Right lobe of liver (tissue), 6 donors: ENCODE data around the gene DHDDS. TPM values are rescaled to one million over a fixed set of nuclear protein-coding genes. Genes with fewer than 3 reads are reported as not detected.

ENCODE experiments used
- ATAC-seq, 4 donors: fragments of 200-7000 bp; cut with Tn5 transposase; one replicate each; pipeline ENCODE4 v1.9.1; 2020; ENCODE audit warnings: mild to moderate bottlenecking in 4 of 4, moderate library complexity in 4 of 4
- DNase-seq, 3 donors: peaks; one replicate each; pipeline ENCODE4 v3.0.0-alpha.2; 2020
- H3K27ac ChIP-seq, 3 donors: fragments of 200-600 bp; one replicate each; pipeline ENCODE4 v1.8.0; 2022
- H3K27me3 ChIP-seq, 2 donors: fragments of 200-600 bp; one replicate each; pipeline ENCODE4 v1.8.0; 2022
- H3K36me3 ChIP-seq, 4 donors: fragments of 200-600 bp; sonication (generic) in 1 of 4; one replicate each; pipeline versions ENCODE4 v1.5.1 to v1.8.0; 2017 to 2022; ENCODE audit warnings: control low read depth in 1 of 4
- H3K4me1 ChIP-seq, 4 donors: fragments of 200-600 bp; sonication (generic) in 1 of 4; one replicate each; pipeline versions ENCODE4 v1.5.1 to v1.8.0; 2017 to 2022; ENCODE audit warnings: control low read depth in 1 of 4
- H3K4me3 ChIP-seq, 3 donors: fragments of 200-600 bp; one replicate each; pipeline ENCODE4 v1.8.0; 2022
- H3K9me3 ChIP-seq, 4 donors: fragments of 200-600 bp; sonication (generic) in 1 of 4; one replicate each; pipeline versions ENCODE4 v1.5.1 to v1.8.0; 2017 to 2022; ENCODE audit warnings: control low read depth in 1 of 4
- CTCF ChIP-seq, 4 donors: fragments of 200-600 bp in 3 of 4; fragments of 450-650 bp in 1 of 4; IDR thresholded peaks; one replicate each; pipeline versions ENCODE4 v1.5.1 to v1.8.0; 2016 to 2022; ENCODE audit warnings: antibody characterized with exemption in 4 of 4, mild to moderate bottlenecking in 2 of 4
- POLR2A ChIP-seq: fragments of 450-650 bp; IDR thresholded peaks from one replicate; pipeline ENCODE4 v1.6.1; 2017; ENCODE audit warnings: antibody characterized with exemption, mild to moderate bottlenecking
- WGBS: methylation state at CpG from one replicate; pipeline ENCODE4 v1.1.6; 2018; ENCODE audit warnings: low coverage, low lambda C conversion rate; ENCODE audit not compliant: insufficient coverage; ENCODE audit errors: missing lambda C conversion rate; 5-methylcytosine and 5-hydroxymethylcytosine counted together
- intact Hi-C, 2 donors: fragments of 100-400 bp; cut with DNase I; formaldehyde crosslinking; loops; one replicate each; pipeline versions ENCODE4 v1.11.2 to v1.14.1; 2022
- total RNA-seq, 6 experiments: library from RNA; depleted of rRNA in 2 of 6; stranded (reverse); fragments of >200 nt in 2 of 6; fragmentation: NEBNext Ultra II Directional in 3 of 6; extraction: Animal tissue kit (Norgen Biotek cat#: 25700) in 3 of 6; gene quantifications; one replicate each; pipeline versions ENCODE4 v1.1.0 to v1.2.4, GENCODE V29; 2016 to 2023
- donor health status: DM: no; HTN: yes; CAD: no.
- donor health status: DM: no; HTN: no; CAD: no.
- donor health status: DM: no; HTN: no; CAD: no.
- donor health status: DM: no; HTN: yes; CAD: no.
- donor health status: DM: no; HTN: yes; CAD: no.

DHDDS gene
- total RNA-seq, 6 experiments from 2014 or later = 20.0 to 48.6 (median 24.9) TPM

DNA sequence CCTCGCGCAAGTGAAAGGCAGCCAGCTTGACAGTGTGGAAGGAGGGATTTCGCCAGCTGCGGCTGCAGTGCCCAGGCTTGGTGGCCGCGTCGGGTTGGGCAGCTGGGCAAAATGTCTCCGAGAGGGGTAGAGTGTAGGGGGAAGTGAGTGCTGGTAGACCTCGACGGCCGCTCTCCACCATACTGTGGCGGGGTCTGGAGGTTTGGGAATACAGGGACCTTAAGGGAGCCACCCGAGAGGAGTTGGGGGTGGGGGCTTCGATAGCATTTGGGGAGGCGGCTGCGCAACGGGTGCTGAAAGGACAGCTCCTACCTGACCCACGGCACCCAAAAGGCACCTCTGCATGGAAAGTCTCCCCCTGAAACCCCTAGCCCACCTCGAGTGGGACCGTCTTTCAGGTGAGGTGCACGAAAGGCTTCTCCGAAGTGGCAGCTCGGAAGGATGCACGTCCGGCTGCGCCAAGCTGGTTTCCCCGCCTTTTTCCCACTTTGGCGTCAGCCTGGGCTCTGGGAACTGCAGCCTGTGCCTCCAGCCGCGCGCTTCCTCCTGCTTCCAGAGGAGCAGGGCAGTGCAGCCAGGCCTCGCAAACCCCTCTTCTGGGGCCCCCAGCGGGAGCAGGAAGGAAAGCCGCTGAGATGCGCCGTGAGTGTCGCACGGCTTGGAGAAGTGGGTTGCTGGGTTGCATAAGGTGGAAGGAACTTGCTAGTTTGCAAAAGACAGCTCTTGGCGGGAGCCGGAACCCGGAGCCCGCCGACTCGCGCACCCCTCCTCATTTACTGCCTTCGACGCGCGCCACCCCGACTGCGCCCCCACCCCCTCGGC lies 39.6 kb downstream of the DHDDS start:
- Histone ChIP-seq H3K4me1 (peaks cover 0 to 34% (median 4%) of the 10 kb centered on the region in 4 donors), H3K27me3 (no peaks in the 10 kb centered on the region), H3K36me3 (peaks cover 0 to 36% (median 3%) of the 10 kb centered on the region in 4 donors), H3K4me3 (peak overlapping the region; percentile 87 to 99 (median 98)), H3K9me3 (no peaks in the 10 kb centered on the region), H3K27ac (peak overlapping the region; percentile 99 to 100 (median 100))
- TF ChIP-seq POLR2A (no peak), CTCF (IDR thresholded peaks at IDR 0.05) (no peak)
- ATAC-seq (peak; percentile 24 to 37 (median 32)), DNase-seq (peak; percentile 72 to 81 (median 73))
- 0% methylated on average over 12 of the region's 52 CpGs for WGBS
- intact Hi-C loops = no loop called here

DNA sequence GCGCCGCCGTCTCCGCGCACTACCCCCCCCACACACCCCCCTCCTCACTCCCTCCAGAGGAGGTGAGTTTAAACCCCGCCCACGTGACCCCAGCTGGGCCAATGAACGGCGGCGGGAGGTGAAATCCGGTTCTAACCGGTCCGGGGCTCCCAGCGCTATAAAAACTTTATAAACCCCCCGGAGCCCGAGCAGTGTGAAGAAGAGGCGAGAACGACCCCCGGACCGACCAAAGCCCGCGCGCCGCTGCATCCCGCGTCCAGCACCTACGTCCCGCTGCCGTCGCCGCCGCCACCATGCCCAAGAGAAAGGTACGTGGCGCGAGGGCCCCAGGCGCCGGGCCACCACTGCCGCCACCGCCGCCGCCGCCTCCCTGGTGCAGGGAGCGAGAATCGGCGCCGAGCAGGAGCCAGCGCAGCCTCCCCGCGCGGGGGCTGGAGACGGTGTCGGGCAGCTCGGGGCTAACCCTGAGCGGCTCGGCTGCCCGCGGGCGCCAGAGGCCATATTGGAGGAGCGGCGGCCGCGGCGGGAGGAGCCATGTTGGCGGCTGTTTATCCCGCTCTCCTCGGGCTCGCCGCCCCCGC lies 40.3 kb downstream of the DHDDS start, which contains the start of gene HMGN2:
Gene HMGN2, plus strand, starts transcription at position 121 of the 581 bp plus-strand sequence. Its CDS starts 173 bp downstream, at position 294.
- intact Hi-C loops = no loop called here
- H3K4me1 ChIP-seq = peaks cover 0 to 34% (median 4%) of the 10 kb centered on the region in 4 donors
- H3K27ac ChIP-seq = peak within 1 kb of the TSS; percentile 99 to 100 (median 100)
- no peaks in the 10 kb centered on the region for H3K9me3 ChIP-seq
- TF ChIP-seq POLR2A = peak; percentile 67
- TF ChIP-seq CTCF (IDR thresholded peaks at IDR 0.05) = no peak
- DNase-seq (peak; percentile 91 to 93 (median 93)), ATAC-seq (peak; percentile 69 to 79 (median 76))
- H3K36me3 ChIP-seq = peaks cover 0 to 37% (median 1%) of the 10 kb centered on the region in 4 donors
- H3K27me3 ChIP-seq = no peaks in the 10 kb centered on the region
- WGBS = 0% methylated on average over 10 of the region's 69 CpGs
- peak within 1 kb of the TSS; percentile 87 to 99 (median 98) for H3K4me3 ChIP-seq

- peak overlapping the region; percentile 99 to 100 (median 100) for H3K27ac ChIP-seq
- H3K9me3 ChIP-seq = no peaks in the 10 kb centered on the region
- ATAC-seq = peak; percentile 84 to 91 (median 88)
- H3K36me3 ChIP-seq = peaks cover 0 to 35% (median under 1%) of the 10 kb centered on the region in 4 donors
- H3K4me1 ChIP-seq = peaks cover 0 to 34% (median 4%) of the 10 kb centered on the region in 4 donors
- WGBS = 6% methylated on average over 24 of the region's 71 CpGs
- H3K27me3 ChIP-seq = no peaks in the 10 kb centered on the region
- peak; percentile 98 to 99 (median 98) for DNase-seq
- peak overlapping the region; percentile 87 to 99 (median 98) for H3K4me3 ChIP-seq
- no peak for TF ChIP-seq POLR2A
- no peak for TF ChIP-seq CTCF (IDR thresholded peaks at IDR 0.05)
- intact Hi-C loops = no loop called here
Measured at GRCh38 chr1:26472901-26473845, 41.1 kb downstream of the DHDDS start.

GRCh38 chr1:26474818-26475217 lies 42.7 kb downstream of the DHDDS start:
- H3K9me3 ChIP-seq = no peaks in the 10 kb centered on the region
- no peak overlapping the region for H3K4me3 ChIP-seq
- no peak for ATAC-seq
- no peaks in the 10 kb centered on the region for H3K27me3 ChIP-seq
- H3K27ac ChIP-seq = no peak overlapping the region
- TF ChIP-seq POLR2A = no peak
- TF ChIP-seq CTCF (IDR thresholded peaks at IDR 0.05) = no peak
- DNase-seq = no peak
- 40% methylated on average over 1 of the region's 1 CpG for WGBS
- H3K36me3 ChIP-seq = peaks cover 0 to 35% (median under 1%) of the 10 kb centered on the region in 4 donors
- H3K4me1 ChIP-seq = peaks cover 0 to 34% (median 4%) of the 10 kb centered on the region in 4 donors
- intact Hi-C loops = no loop called here
